HUES64 (cell line): ENCODE data around the gene TFDP1.

ENCODE experiments used
- H3K27ac ChIP-seq: 2 replicates; pipeline ENCODE4 v1.7.0; 2013; ENCODE audit warnings: low read depth, low read length, inconsistent platforms
- H3K27me3 ChIP-seq: 2 replicates; pipeline ENCODE4 v1.6.1; 2013; ENCODE audit warnings: mild to moderate bottlenecking, low read length; ENCODE audit not compliant: insufficient read depth
- H3K36me3 ChIP-seq: 2 replicates; pipeline ENCODE4 v1.6.1; 2013; ENCODE audit warnings: mild to moderate bottlenecking, low read length; ENCODE audit not compliant: insufficient read depth
- H3K4me1 ChIP-seq: 2 replicates; pipeline ENCODE4 v1.6.1; 2013; ENCODE audit warnings: mild to moderate bottlenecking, low read length, moderate library complexity; ENCODE audit not compliant: insufficient read depth
- H3K4me3 ChIP-seq: 2 replicates; pipeline ENCODE4 v1.5.1; 2013; ENCODE audit warnings: mild to moderate bottlenecking, low read length, moderate library complexity
- H3K9ac ChIP-seq: 2 replicates; pipeline ENCODE4 v1.6.1; 2013; ENCODE audit warnings: mild to moderate bottlenecking, low read depth, low read length
- H3K9me3 ChIP-seq: 2 replicates; pipeline ENCODE4 v1.6.1; 2013; ENCODE audit warnings: low read depth, low read length; ENCODE audit not compliant: insufficient read depth
- WGBS: fragments of 150-250, 120-280 bp; methylation state at CpG from one replicate; pipeline ENCODE4 v1.1.7; 2013; ENCODE audit warnings: missing lambda C conversion rate; 5-methylcytosine and 5-hydroxymethylcytosine counted together

The TFDP1 gene

DNA sequence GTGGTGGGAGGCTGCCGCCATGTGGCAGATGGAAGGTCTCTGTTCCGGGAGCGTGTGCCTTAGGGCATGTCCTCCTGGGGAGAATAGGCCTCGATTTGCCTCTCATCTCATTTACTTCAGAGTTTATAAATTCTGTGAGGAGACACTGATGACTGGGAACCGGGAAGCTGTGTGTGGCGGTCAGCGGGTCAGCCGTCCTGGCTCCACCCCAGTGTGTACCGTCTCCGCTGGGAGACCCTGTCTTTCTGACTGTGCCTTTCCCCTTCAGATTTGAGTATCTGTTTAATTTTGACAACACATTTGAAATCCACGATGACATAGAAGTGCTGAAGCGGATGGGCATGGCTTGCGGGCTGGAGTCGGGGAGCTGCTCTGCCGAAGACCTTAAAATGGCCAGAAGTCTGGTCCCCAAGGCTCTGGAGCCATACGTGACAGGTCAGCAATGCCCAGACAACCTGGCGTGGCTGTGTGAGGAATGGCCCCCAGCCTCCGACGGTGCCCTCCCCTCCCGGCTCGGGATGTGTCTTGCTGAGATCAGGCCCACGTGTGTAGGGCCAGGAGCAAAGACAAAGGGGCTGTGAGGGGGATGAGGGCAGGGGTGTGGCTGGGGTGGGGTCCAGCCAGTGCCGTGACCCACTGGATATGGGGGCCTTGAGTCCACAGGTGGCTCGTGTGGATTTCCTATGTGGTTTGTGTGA, 51.9 kb downstream of the TFDP1 start:
- no peak overlapping the region for H3K27ac ChIP-seq
- peaks cover 98% of the 10 kb centered on the region for H3K36me3 ChIP-seq
- 96% methylated on average over 24 of the region's 24 CpGs for WGBS

GRCh38 chr13:113637262-113638160, 53.0 kb downstream of the TFDP1 start:
- no peaks in the 10 kb centered on the region for H3K4me1 ChIP-seq
- no peak overlapping the region for H3K9ac ChIP-seq
- no peaks in the 10 kb centered on the region for H3K27me3 ChIP-seq
- H3K9me3 ChIP-seq: peaks cover 22% of the 10 kb centered on the region
- peaks cover 99% of the 10 kb centered on the region for H3K36me3 ChIP-seq
- WGBS: 94% methylated on average over 30 of the region's 30 CpGs
- H3K4me3 ChIP-seq: no peak overlapping the region
- no peak overlapping the region for H3K27ac ChIP-seq

More for the DNA sequence above, 51.9 kb downstream of the TFDP1 start:
- Histone ChIP-seq H3K27me3 (no peaks in the 10 kb centered on the region), H3K4me3 (no peak overlapping the region), H3K9me3 (peaks cover 11% of the 10 kb centered on the region), H3K9ac (no peak overlapping the region), H3K4me1 (no peaks in the 10 kb centered on the region)

- Histone ChIP-seq H3K36me3 (peaks cover 94% of the 10 kb centered on the region), H3K27me3 (no peaks in the 10 kb centered on the region), H3K9ac (no peak overlapping the region), H3K9me3 (peaks cover 30% of the 10 kb centered on the region), H3K4me1 (no peaks in the 10 kb centered on the region), H3K27ac (no peak overlapping the region), H3K4me3 (no peak overlapping the region)
- WGBS: 97% methylated on average over 37 of the region's 37 CpGs
Observed at GRCh38 chr13:113638173-113638746, 53.7 kb downstream of the TFDP1 start.

GRCh38 chr13:113638806-113639205, 54.3 kb downstream of the TFDP1 start:
- Histone ChIP-seq H3K4me1 (no peaks in the 10 kb centered on the region), H3K27ac (no peak overlapping the region), H3K9me3 (peaks cover 35% of the 10 kb centered on the region), H3K9ac (no peak overlapping the region), H3K36me3 (peaks cover 89% of the 10 kb centered on the region), H3K4me3 (no peak overlapping the region), H3K27me3 (no peaks in the 10 kb centered on the region)
- WGBS: 95% methylated on average over 8 of the region's 8 CpGs

DNA sequence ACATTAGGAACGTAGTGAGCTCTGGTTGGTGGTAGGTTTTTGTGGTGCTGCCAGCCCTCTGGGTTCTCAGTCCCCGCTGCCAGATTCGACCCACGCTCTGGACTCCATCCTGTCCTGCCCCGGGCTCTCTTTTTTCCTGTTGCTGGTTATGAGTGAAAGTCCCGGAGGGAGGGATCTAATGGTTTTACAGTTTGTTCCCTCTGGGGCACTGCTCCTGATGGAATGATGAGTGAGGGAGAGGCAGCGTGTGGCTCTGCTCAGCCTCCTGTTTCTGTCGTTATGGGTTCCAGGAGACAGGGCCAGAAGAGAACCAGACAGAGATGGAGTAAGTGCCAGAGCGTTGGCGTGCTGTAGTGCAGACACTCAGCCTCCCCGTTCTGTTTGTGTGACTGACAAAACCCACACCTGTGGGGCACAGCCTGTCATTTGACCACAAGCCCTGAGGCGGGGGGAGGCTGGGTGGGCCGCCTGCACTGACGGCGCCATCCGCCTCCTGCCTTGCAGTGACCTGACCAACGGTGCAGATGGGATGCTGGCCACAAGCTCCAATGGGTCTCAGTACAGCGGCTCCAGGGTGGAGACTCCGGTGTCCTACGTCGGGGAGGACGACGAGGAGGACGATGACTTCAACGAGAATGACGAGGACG, 55.2 kb downstream of the TFDP1 start:
- Histone ChIP-seq H3K4me3 (no peak overlapping the region), H3K27me3 (no peaks in the 10 kb centered on the region), H3K36me3 (peaks cover 80% of the 10 kb centered on the region), H3K4me1 (no peaks in the 10 kb centered on the region), H3K27ac (no peak overlapping the region), H3K9me3 (peaks cover 43% of the 10 kb centered on the region), H3K9ac (no peak overlapping the region)
- 96% methylated on average over 27 of the region's 27 CpGs for WGBS

DNA sequence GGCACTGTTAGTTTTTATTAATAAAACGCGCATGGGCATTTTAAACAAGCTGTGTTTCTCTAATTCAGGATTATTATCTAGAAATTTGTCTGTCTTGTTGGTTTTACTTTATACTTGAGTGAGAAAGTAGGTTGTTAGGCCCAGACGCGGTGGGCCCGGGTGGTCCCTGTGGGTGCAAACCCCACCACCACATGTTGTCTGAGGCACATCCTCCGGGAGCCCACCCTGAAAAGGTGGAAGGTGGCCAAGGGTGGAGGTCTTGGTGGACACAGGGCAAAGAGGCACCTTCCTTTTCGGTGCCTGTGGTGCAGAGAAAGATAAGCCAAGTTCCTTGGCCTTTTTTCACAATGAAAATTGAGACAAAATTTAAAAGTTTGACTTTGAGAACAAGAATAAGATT, 56.9 kb downstream of the TFDP1 start:
- H3K27ac ChIP-seq: no peak overlapping the region
- peaks cover 53% of the 10 kb centered on the region for H3K9me3 ChIP-seq
- H3K9ac ChIP-seq: no peak overlapping the region
- 88% methylated on average over 7 of the region's 7 CpGs for WGBS
- no peaks in the 10 kb centered on the region for H3K27me3 ChIP-seq
- no peaks in the 10 kb centered on the region for H3K4me1 ChIP-seq
- no peak overlapping the region for H3K4me3 ChIP-seq
- peaks cover 63% of the 10 kb centered on the region for H3K36me3 ChIP-seq

- H3K36me3 ChIP-seq: peaks cover 51% of the 10 kb centered on the region
- WGBS: 96% methylated on average over 2 of the region's 2 CpGs
Observed at GRCh38 chr13:113642563-113642962, 58.0 kb downstream of the TFDP1 start.

GRCh38 chr13:113643593-113643992, 59.0 kb downstream of the TFDP1 start:
- H3K4me1 ChIP-seq: no peaks in the 10 kb centered on the region
- no peaks in the 10 kb centered on the region for H3K27me3 ChIP-seq
- WGBS: 99% methylated on average over 4 of the region's 5 CpGs
- no peak overlapping the region for H3K4me3 ChIP-seq
- no peak overlapping the region for H3K27ac ChIP-seq
- H3K9ac ChIP-seq: no peak overlapping the region
- peaks cover 41% of the 10 kb centered on the region for H3K36me3 ChIP-seq
- peaks cover 53% of the 10 kb centered on the region for H3K9me3 ChIP-seq

More at GRCh38 chr13:113642563-113642962, 58.0 kb downstream of the TFDP1 start:
- H3K9me3 ChIP-seq: peaks cover 53% of the 10 kb centered on the region
- no peak overlapping the region for H3K27ac ChIP-seq
- H3K9ac ChIP-seq: no peak overlapping the region
- no peaks in the 10 kb centered on the region for H3K4me1 ChIP-seq
- H3K4me3 ChIP-seq: no peak overlapping the region
- no peaks in the 10 kb centered on the region for H3K27me3 ChIP-seq

- Histone ChIP-seq H3K27me3 (no peaks in the 10 kb centered on the region), H3K9me3 (peaks cover 48% of the 10 kb centered on the region), H3K4me1 (no peaks in the 10 kb centered on the region), H3K9ac (no peak overlapping the region), H3K4me3 (no peak overlapping the region), H3K27ac (no peak overlapping the region), H3K36me3 (peaks cover 29% of the 10 kb centered on the region)
- 100% methylated on average over 1 of the region's 1 CpG for WGBS
Observed at GRCh38 chr13:113644800-113645199, 60.2 kb downstream of the TFDP1 start.

- Histone ChIP-seq H3K36me3 (peaks cover 24% of the 10 kb centered on the region), H3K27me3 (no peaks in the 10 kb centered on the region), H3K27ac (no peak overlapping the region), H3K4me3 (no peak overlapping the region), H3K9ac (no peak overlapping the region), H3K9me3 (peaks cover 48% of the 10 kb centered on the region), H3K4me1 (no peaks in the 10 kb centered on the region)
- 95% methylated on average over 9 of the region's 9 CpGs for WGBS
Observed at GRCh38 chr13:113645329-113645728, 60.8 kb downstream of the TFDP1 start.

DNA sequence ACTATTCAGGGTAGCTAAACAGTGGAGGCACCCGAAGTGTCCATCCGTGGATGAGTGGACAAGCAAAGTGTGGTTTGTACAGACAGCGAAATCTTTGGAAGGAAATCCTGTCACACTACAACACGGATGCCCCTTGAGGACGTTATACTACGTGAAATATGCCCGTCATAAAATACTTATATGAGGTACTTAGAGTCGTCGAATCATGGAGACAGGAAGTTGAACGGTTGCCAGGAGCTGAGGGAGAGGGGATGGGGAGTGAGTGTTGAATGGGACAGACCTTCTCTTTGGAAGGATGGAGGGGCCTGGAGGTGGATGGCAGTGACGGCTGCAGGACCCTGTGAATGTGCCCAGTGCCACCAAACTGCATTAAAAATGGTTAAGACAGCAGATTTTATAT, 61.8 kb downstream of the TFDP1 start:
- peaks cover 14% of the 10 kb centered on the region for H3K36me3 ChIP-seq
- 92% methylated on average over 11 of the region's 11 CpGs for WGBS
- H3K27me3 ChIP-seq: no peaks in the 10 kb centered on the region
- no peaks in the 10 kb centered on the region for H3K4me1 ChIP-seq
- no peak overlapping the region for H3K9ac ChIP-seq
- no peak overlapping the region for H3K4me3 ChIP-seq
- no peak overlapping the region for H3K27ac ChIP-seq
- H3K9me3 ChIP-seq: peaks cover 42% of the 10 kb centered on the region
